ENCODE measurements around the gene FERD3L.

Gene FERD3L

DNA sequence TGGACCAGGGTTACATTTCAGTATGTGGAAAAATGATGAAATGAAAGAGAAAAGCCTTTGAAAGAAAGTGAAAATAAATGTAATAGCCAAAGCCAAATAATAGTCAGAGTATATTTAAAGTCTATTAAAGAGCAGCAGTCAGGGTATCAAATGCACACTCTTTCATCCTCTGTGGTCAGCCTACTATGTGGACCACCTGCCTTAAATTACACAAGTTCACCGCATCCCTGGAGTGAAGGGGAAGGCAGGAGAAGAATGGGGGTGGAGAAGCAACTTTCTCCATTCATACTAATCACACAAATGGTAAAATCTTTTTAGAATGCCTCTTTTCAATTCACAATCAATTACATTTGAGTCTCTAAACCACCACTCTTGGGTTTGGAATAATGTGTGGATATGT, 43.7 kb downstream of the FERD3L start:
- DNase-seq (ENCODE audit: low read depth, low spot score), result no peak

DNA sequence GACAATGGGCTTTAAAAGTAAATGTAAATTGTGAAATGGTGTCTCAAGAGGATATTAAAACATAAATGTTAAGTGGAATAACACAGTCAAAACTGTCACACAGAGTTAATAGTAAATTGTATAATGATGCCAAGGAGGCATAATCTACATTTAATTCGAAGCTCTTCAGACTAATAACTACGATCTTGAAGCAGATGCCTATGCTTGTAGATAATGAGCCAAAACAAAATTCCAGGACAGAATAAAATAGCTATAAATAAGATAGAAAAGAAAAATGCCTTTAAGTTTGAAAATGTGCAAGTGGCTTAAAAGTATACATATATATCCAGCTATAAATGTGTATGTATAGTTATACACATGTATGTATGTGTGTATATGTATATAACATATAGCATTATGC, 45.3 kb downstream of the FERD3L start:
- no peak for DNase-seq (ENCODE audit: low read depth, low spot score)

GRCh38 chr7:19099194-19099593, 46.0 kb downstream of the FERD3L start:
- no peak for DNase-seq (ENCODE audit: low read depth, low spot score)

- DNase-seq (ENCODE audit: low read depth, low spot score), result no peak
Observed at GRCh38 chr7:19098510-19098909, 46.7 kb downstream of the FERD3L start.

GRCh38 chr7:19097165-19098055, 47.8 kb downstream of the FERD3L start:
- no peak for DNase-seq (ENCODE audit: low read depth, low spot score)

DNA sequence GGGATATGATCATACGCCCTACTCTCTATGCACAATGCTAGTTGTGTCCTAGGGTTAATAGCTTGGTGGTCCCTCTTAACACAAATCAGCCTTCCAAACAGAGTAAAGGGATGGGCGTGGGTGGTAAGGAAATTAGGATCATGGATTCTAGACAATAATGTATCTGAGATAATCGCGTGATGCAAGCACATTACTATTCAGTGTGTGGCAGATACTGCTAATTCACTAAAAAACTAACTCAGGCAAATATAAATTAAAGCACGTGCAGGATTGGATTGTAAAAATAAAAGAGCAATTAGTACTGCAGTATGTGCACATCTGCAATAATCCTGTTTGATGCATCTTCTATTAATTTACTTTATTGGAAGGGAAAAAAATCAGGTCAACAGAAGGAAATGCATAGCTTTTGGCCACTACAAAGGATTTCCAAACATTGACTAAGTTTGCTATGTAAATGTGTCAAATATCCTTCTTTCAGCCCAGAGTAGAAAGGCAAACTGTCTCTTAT, 49.8 kb downstream of the FERD3L start:
- no peak for DNase-seq (ENCODE audit: low read depth, low spot score)
